GM20000 (cell line): ENCODE measurements around the gene LIPC.

Source experiments
- DNase-seq: peaks from one replicate; pipeline ENCODE4 v3.0.0; 2012; ENCODE audit warnings: low spot score
- TF ChIP-seq, protein P1 (sequence below): IDR thresholded peaks from 2 replicates; pipeline ENCODE4 v1.5.1; 2012; ENCODE audit warnings: mild to moderate bottlenecking, control low read depth; ENCODE audit errors: extremely low read depth, missing control alignments

The LIPC gene

GRCh38 chr15:58582160-58582559 lies 150.4 kb downstream of the LIPC start:
- DNase-seq: no peak

GRCh38 chr15:58583171-58583908 lies 151.5 kb downstream of the LIPC start:
- TF ChIP-seq, protein P1, sequence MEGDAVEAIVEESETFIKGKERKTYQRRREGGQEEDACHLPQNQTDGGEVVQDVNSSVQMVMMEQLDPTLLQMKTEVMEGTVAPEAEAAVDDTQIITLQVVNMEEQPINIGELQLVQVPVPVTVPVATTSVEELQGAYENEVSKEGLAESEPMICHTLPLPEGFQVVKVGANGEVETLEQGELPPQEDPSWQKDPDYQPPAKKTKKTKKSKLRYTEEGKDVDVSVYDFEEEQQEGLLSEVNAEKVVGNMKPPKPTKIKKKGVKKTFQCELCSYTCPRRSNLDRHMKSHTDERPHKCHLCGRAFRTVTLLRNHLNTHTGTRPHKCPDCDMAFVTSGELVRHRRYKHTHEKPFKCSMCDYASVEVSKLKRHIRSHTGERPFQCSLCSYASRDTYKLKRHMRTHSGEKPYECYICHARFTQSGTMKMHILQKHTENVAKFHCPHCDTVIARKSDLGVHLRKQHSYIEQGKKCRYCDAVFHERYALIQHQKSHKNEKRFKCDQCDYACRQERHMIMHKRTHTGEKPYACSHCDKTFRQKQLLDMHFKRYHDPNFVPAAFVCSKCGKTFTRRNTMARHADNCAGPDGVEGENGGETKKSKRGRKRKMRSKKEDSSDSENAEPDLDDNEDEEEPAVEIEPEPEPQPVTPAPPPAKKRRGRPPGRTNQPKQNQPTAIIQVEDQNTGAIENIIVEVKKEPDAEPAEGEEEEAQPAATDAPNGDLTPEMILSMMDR: no peak
- no peak for DNase-seq

More at GRCh38 chr15:58582160-58582559, 150.4 kb downstream of the LIPC start:
- TF ChIP-seq, protein P1: no peak

DNA sequence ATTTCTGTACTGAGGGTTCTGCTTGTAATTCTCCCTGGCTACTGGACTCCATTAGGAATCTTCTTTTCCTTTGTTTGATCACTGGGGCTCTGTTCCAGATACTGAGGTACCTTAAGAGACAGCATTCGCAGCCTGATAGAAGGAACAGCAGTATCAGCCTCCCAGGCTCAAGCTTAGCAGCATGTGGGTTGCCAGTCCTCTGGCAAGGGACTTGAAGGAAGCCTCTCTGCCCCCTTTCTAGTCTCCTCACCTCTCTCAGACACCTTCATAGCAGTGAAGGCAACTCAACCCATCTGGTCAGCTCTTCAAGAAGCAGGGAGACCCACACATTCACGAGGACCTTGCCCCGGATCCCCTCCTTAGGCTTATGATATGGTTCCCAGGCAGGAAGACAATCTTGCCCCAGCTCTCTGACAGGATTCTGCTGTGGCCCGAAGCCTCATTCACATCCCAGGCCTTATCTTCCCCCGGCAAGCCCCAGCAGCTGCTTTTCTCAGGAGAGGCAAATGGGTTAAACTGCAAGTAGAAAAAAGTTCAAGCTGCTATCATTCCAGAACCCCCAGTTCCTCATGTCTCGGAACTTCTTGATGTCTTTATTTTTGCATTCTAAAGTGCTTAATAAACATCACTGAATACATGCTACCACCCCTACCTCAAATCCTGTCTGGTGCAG lies 153.1 kb downstream of the LIPC start:
- TF ChIP-seq, protein P1: no peak

DNA sequence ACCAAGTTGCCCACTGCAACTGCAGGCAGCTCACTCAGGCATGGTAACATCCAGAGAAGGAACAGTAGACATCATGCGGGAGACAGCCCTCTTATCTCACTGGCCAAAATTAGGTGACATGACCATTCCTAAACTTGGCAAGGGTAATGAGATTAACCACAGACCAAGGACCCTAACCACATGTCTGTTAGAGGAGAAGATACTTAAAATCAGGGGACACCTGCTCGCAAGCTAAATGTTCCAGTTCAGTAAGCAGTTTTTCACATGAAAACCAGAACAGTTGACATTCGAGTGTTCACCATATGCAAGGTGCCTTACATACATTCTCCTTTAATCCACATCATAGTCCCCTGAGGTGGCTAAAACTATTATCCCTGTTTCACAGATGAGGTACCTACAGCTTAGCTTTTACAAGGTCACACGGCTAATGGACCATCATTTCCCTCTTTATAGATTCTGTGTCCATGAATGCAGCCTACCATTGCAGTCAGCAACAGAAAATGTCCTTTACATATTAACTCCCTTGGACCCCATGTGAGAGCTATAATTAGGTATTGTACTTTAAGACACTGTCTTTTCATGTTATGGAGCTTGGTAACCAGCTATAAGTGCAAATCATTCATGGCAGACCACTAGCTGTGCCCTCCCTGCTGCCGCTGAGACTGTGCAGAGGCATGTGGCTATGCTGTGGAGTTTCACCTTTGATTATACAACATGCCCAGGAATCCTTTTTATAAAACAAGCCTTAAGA lies 154.1 kb downstream of the LIPC start:
- peak; percentile 19 for DNase-seq
- TF ChIP-seq, protein P1: no peak

More for the DNA sequence above, 153.1 kb downstream of the LIPC start:
- no peak for DNase-seq

DNA sequence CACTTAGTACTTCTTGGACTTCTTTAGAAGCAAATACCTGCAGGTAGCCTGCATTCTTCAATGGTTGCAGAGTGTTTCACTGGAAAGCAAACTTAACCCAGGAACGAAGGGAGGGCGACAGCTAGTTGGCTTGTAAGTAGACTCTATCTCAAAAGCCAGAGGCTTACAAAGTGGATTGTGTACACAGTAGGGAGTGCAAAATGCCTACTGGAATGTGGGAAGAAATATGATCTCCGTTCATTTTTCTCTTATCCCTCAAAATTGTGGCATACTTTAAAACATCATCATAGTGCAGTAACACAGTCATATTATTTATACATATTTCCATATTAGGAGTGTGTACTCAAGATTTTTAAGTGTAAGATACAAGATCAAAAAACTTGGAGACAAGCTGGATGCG lies 155.7 kb downstream of the LIPC start:
- DNase-seq: no peak
- TF ChIP-seq, protein P1: no peak

DNA sequence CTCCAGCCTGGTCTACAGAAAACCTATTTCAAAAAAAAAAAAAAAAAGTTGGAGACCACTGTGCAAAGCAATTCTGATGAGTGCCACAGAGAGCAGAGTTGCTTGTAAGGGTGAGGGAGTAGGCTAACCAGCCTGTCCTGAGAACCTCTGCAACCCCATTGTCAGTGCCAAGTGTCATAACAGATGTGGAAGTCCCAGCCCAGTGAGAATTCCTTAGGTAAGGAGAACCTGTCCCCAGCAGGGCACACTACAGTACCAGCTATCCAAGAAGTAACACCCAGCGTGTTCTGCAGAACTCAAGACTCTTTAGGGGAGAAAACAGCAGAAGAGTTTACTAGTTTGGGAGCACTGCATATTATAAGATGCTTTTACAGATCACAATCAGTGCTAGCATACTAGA lies 156.3 kb downstream of the LIPC start:
- DNase-seq: no peak
- TF ChIP-seq, protein P1: no peak

- TF ChIP-seq, protein P1: no peak
- DNase-seq: no peak
Measured at GRCh38 chr15:58589047-58589446, 157.3 kb downstream of the LIPC start.
